Stimulated activated CD4-positive, alpha-beta T cell treated with anti-CD3 and anti-CD28 coated beads, Interleukin-4, amount 100 ng/mL, for 4 hours (primary cell): ENCODE measurements around the gene LPO.

Experiments used
- DNase-seq, 2 experiments: peaks; one replicate each; pipeline ENCODE4 v3.0.0-alpha.2; 2020

LPO gene

GRCh38 chr17:58306131-58306951 lies 68.0 kb downstream of the LPO start:
- no peak for DNase-seq

- DNase-seq = no peak
Observed at GRCh38 chr17:58307468-58308172, 69.2 kb downstream of the LPO start.

- no peak for DNase-seq
Observed at GRCh38 chr17:58308173-58308984, 70.0 kb downstream of the LPO start.

GRCh38 chr17:58308985-58309917 lies 70.9 kb downstream of the LPO start:
- DNase-seq = no peak

GRCh38 chr17:58309918-58310259 lies 71.5 kb downstream of the LPO start:
- no peak for DNase-seq

DNA sequence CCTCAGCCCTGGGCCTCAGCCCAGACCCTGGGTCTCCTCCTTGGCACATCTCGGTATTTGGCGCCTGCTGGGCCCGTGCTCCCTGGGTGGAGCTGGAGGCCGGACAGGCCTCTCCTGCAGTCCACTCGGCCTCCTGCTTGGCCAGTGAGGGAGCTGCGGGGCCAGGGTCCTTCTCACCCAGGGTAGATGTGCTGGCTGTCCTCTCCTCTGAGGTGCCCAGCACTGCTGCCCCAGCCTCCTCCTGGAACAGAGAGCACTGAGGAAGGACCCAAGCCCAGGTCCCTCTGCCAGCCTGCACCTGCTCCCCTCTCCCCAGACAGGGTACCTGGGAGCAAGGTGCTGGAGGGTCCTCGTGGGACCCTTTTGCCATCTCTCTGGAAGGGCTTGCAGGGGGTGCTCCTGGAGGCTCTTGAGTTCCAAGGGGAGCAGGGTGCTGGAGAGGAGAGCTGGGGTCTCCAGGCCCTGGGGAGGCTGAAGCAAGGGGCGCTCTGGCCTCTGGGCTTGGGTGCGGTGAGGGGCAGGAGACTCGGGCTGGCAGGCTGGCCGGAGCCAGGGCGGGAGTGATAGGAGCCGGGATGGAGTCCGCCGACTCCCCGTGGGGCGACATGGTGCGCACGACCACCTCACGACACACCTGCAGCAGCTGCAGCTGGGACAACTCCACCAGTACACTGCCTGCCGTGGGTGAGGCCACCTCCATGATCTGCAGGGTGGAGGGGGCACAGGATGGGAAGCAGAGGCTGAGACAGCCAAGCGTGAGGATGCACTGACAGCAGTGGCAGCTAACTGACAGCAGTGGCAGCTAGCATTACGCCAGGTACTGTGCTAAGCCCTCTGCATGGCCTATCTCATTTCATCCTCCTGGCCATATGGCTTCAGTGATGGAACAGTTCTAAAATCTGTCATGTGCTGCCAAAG lies 72.4 kb downstream of the LPO start:
- DNase-seq = no peak

- no peak for DNase-seq
Observed at GRCh38 chr17:58311429-58311894, 73.1 kb downstream of the LPO start.

- no peak for DNase-seq
Observed at GRCh38 chr17:58312021-58312630, 73.7 kb downstream of the LPO start.

DNA sequence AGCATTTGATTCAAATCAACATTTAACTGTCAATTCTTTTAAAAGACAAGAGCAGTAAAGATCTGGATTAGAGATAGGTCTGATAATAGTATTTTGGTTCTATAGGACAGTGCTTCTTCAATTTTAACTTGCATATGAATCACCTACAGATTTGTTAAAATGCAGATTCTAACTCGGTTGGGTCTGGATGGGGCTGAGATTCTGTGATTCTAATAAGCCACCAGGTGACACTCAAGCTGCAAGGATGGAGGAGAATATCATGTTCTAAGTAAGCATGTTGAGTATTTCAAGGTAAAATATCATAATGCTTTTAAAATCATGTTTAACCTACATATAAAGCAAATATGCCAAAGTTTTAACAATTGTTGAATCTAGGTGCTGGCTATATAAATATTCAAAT lies 74.4 kb downstream of the LPO start:
- DNase-seq = no peak

DNA sequence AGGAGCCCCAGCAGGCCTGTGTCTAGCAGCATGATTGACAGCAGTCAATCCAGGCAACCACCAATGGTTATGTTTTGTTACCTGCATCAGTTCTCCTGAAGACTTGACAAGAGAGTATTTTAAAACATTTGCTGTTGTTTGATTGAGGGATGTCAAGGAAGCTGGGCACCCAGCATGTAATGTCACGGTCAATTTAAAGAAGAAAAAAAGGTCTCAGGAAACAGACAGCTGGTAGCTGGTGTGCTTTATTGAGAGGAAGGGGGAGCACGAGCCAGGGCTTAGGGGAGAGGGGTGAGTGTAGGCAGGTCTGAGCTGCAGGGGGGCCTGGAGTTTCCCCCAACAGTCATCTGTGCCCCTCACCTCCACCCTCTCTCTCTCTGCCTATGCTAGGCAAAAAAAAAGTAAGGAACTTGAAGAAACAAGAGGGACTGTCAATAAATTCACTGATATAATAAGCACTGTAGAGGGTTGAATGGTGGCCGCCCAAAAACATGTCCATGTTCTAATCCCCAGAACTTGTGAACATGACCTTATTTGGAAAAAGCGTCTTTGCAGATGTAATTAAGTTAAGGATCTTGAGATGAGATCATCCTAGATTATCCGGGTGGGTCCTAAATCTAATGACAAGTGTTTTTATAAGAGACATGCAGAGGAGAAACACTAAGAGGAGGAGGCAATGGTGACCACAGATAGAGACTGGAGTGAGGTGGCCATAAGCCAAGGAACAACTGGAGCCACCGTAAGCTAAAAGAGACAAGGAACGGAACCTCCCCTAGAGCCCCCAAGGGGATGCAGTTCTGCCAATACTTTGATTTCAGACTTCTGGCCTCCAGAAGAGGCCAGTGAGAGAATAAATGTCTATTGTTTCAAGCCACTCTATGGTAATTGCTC lies 75.7 kb downstream of the LPO start:
- DNase-seq = no peak

GRCh38 chr17:58314706-58315015 lies 76.3 kb downstream of the LPO start:
- DNase-seq = no peak

DNA sequence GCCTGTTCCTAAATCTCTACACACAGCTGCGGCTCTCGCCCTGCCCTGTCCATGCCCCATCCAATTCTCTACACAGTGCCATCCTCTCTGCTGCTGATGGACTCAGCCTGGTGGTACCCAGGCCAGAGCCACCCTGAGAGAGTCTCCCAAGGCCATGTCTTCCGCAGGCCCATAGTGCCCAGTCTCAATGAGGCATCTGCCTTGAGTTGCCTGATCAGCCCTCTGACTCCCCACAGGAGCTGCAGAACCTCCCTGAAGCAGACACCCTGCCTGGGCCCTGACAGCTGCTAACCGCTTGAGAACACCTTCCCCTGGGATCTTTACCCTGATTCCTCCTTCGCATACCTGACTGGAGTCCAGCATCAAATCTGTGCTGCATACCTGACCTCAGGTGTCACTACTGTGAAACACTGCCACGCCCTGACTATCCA lies 76.9 kb downstream of the LPO start:
- no peak for DNase-seq

- DNase-seq = no peak
Observed at GRCh38 chr17:58315750-58316149, 77.4 kb downstream of the LPO start.

GRCh38 chr17:58316260-58316960 lies 78.0 kb downstream of the LPO start:
- no peak for DNase-seq

GRCh38 chr17:58317421-58318064 lies 79.2 kb downstream of the LPO start:
- DNase-seq = peak; percentile 49 to 77

DNA sequence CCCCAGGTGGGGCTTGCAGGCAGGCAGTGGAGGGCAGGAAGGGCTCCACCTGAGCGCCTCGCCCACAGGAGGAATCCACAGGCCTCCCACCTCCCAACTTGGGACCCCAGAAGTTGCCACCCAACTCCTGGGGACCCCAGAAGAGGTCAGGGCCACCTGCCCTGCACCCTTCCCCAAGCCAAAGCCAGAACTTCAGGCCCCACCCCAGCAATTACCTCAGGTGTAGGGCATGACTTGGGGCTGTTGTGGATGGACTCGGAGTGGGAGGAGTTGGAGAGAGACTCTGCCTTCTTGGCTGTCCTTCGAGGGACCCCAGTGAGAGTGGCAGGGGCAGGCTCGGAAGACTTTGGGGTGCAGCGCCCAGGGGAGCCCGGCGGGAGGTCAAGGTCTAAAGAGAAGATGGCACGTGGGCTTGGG lies 79.7 kb downstream of the LPO start:
- no peak for DNase-seq
